IMR-90 (cell line): ENCODE results near the gene NRSN1. TPM values are rescaled to one million over a fixed set of nuclear protein-coding genes. Genes with fewer than 3 reads are reported as not detected.

Experiments used
- ATAC-seq: fragments of 200-7000 bp; cut with Tn5 transposase; 2 replicates; pipeline ENCODE4 v1.9.1; 2020; ENCODE audit warnings: low read depth, mild to moderate bottlenecking, moderate library complexity
- BruUV-seq: library from RNA; stranded (reverse); fragments of 400-500 nt; replicated peaks from 2 replicates; lab custom pipeline; 2021; lab: Mats Ljungman, UMichigan
- CTCF ChIA-PET: fragments of 300-600 bp; formaldehyde crosslinking; extraction: SDS; loops from one replicate; lab custom pipeline; 2021; ENCODE audit warnings: antibody characterized with exemption; lab: Yijun Ruan, JAX
- POLR2A ChIA-PET: fragments of 300-600 bp; sonication (Branson Sonifier 250); formaldehyde crosslinking; loops from one replicate; lab custom pipeline; 2022; ENCODE audit warnings: antibody characterized with exemption; ENCODE audit not compliant: unreplicated experiment; lab: Charles Lee
- DNase-seq: peaks from one replicate; pipeline ENCODE4 v3.0.0; 2013
- H2AFZ ChIP-seq: replicated peaks from 2 replicates; pipeline ENCODE3; 2013; ENCODE audit warnings: low read length, mild to moderate bottlenecking; ENCODE audit not compliant: poor library complexity
- H2AK5ac ChIP-seq: 2 replicates; pipeline ENCODE4 v1.6.1; 2013; ENCODE audit warnings: low read depth, low read length, inconsistent platforms
- H2AK9ac ChIP-seq: replicated peaks from 2 replicates; pipeline ENCODE3; 2013; ENCODE audit warnings: mild to moderate bottlenecking, low read depth, low read length, moderate library complexity; ENCODE audit not compliant: poor library complexity
- H2BK120ac ChIP-seq: 2 replicates; pipeline ENCODE4 v1.6.1; 2013; ENCODE audit warnings: low read depth, low read length, inconsistent platforms
- H2BK15ac ChIP-seq: 3 replicates; pipeline ENCODE4 v1.6.1; 2013; ENCODE audit warnings: low read depth, low read length, inconsistent platforms
- H2BK20ac ChIP-seq: 2 replicates; pipeline ENCODE4 v1.6.1; 2013; ENCODE audit warnings: low read depth, mild to moderate bottlenecking, inconsistent platforms, low read length, moderate library complexity
- H2BK5ac ChIP-seq: 2 replicates; pipeline ENCODE4 v1.6.1; 2013; ENCODE audit warnings: mild to moderate bottlenecking, low read depth, low read length, inconsistent platforms; ENCODE audit not compliant: poor library complexity, severe bottlenecking
- H3K14ac ChIP-seq: replicated peaks from 2 replicates; pipeline ENCODE4 v1.6.1; 2013; ENCODE audit warnings: low read depth, low read length, inconsistent platforms
- H3K18ac ChIP-seq: 2 replicates; pipeline ENCODE4 v1.6.1; 2013; ENCODE audit warnings: low read depth, low read length, control low read depth
- H3K23ac ChIP-seq: 2 replicates; pipeline ENCODE4 v1.6.1; 2013; ENCODE audit warnings: low read depth, low read length, inconsistent platforms
- H3K27ac ChIP-seq: 2 replicates; pipeline ENCODE4 v1.5.1; 2013; ENCODE audit warnings: mild to moderate bottlenecking, control low read depth, low read length; ENCODE audit not compliant: insufficient read depth
- H3K27me3 ChIP-seq: 2 replicates; pipeline ENCODE4 v1.6.1; 2013; ENCODE audit warnings: low read length; ENCODE audit not compliant: control insufficient read depth, insufficient read depth
- H3K36me3 ChIP-seq: 2 replicates; pipeline ENCODE4 v1.6.1; 2013; ENCODE audit warnings: low read length, mixed read lengths; ENCODE audit not compliant: control insufficient read depth, insufficient read depth
- H3K4ac ChIP-seq: 2 replicates; pipeline ENCODE4 v1.6.1; 2013; ENCODE audit warnings: low read depth, low read length, inconsistent platforms
- H3K4me1 ChIP-seq: 2 replicates; pipeline ENCODE4 v1.6.1; 2013; ENCODE audit warnings: low read length, mixed read lengths; ENCODE audit not compliant: control insufficient read depth, insufficient read depth
- H3K4me2 ChIP-seq: 2 replicates; pipeline ENCODE4 v1.6.1; 2013; ENCODE audit warnings: low read depth, mild to moderate bottlenecking, control low read depth, low read length, moderate library complexity
- H3K4me3 ChIP-seq: 2 replicates; pipeline ENCODE4 v1.5.1; 2013; ENCODE audit warnings: low read depth, mild to moderate bottlenecking, control low read depth, low read length, moderate library complexity; ENCODE audit not compliant: insufficient read depth
- H3K56ac ChIP-seq: 2 replicates; pipeline ENCODE4 v1.6.1; 2013; ENCODE audit warnings: low read length, inconsistent platforms; ENCODE audit not compliant: insufficient read depth; ENCODE audit errors: extremely low read depth
- H3K79me1 ChIP-seq, 2 experiments: 2 replicates each; pipeline ENCODE4 v1.6.1; 2013; ENCODE audit warnings: low read length in 2 of 2, inconsistent platforms in 1 of 2, low read depth in 1 of 2
- H3K9ac ChIP-seq: 2 replicates; pipeline ENCODE4 v1.6.1; 2013; ENCODE audit warnings: low read depth, low read length, control low read depth
- H3K9me1 ChIP-seq: 2 replicates; pipeline ENCODE4 v1.6.1; 2013; ENCODE audit warnings: low read length, inconsistent platforms; ENCODE audit not compliant: insufficient read depth
- H3K9me3 ChIP-seq: 2 replicates; pipeline ENCODE4 v1.6.1; 2013; ENCODE audit warnings: low read length; ENCODE audit not compliant: control insufficient read depth, insufficient read depth
- H4K20me1 ChIP-seq: 2 replicates; pipeline ENCODE4 v1.6.1; 2013; ENCODE audit warnings: low read length, inconsistent platforms; ENCODE audit not compliant: insufficient read depth
- H4K5ac ChIP-seq: 2 replicates; pipeline ENCODE4 v1.6.1; 2013; ENCODE audit warnings: mild to moderate bottlenecking, low read depth, low read length, control low read depth
- H4K8ac ChIP-seq, 2 experiments: 2 replicates each; pipeline ENCODE4 v1.6.1; 2013; ENCODE audit warnings: low read depth in 2 of 2, low read length in 2 of 2, control low read depth in 1 of 2, inconsistent platforms in 1 of 2
- H4K91ac ChIP-seq: 2 replicates; pipeline ENCODE4 v1.6.1; 2013; ENCODE audit warnings: low read depth, low read length, inconsistent platforms; ENCODE audit not compliant: insufficient read depth
- CHD1 ChIP-seq: IDR thresholded peaks from 2 replicates; pipeline ENCODE4 v1.6.1; 2012; ENCODE audit warnings: low read depth, low read length, improper control_type of control experiment
- SMC3 ChIP-seq: fragments of 150-350 bp; IDR thresholded peaks from 2 replicates; pipeline ENCODE4 v1.6.1; 2016; ENCODE audit warnings: low read depth, mild to moderate bottlenecking, antibody characterized with exemption, low read length, moderate library complexity
- WGBS, 2 experiments: methylation state at CpG; one replicate each; pipeline versions ENCODE4 v1.1.5 to v1.1.7; 2013; ENCODE audit warnings: missing lambda C conversion rate in 2 of 2; ENCODE audit not compliant: insufficient read length in 1 of 2; ENCODE audit errors: extremely low coverage in 2 of 2; 5-methylcytosine and 5-hydroxymethylcytosine counted together
- dilution Hi-C: fragments of 300-500 bp; cut with HindIII; formaldehyde crosslinking; loops from one replicate; pipeline ENCODE4 v1.14.3; 2018; ENCODE audit warnings: low sequenced_read_pairs; ENCODE audit not compliant: unreplicated experiment
- in situ Hi-C: fragments of 300-500 bp; cut with MboI; formaldehyde crosslinking; loops from 3 replicates; pipeline ENCODE4 v1.14.3; 2019; ENCODE audit warnings: low sequenced_read_pairs, inconsistent platforms, mixed read lengths
- intact Hi-C: fragments of 100-400 bp; cut with micrococcal nuclease; formaldehyde crosslinking; loops from 2 replicates; pipeline ENCODE4 v1.10.0; 2022
- polyA plus RNA-seq, 3 experiments: library from polyadenylated mRNA; depleted of rRNA; stranded (reverse); fragments of >200 nt; gene quantifications; 2 replicates each; pipeline ENCODE4 v1.2.3, GENCODE V29; 2012; ENCODE audit warnings: low replicate concordance in 1 of 3
- total RNA-seq: library from RNA; depleted of rRNA; stranded (reverse); fragments of >200 nt; gene quantifications from 2 replicates; pipeline ENCODE4 v1.2.3, GENCODE V29; 2012

Gene NRSN1
- total and polyA plus RNA-seq, 2 of the 4 experiments (the other 2 are of a cell fraction), result not detected

GRCh38 chr6:24183584-24183983 is 57.6 kb downstream of the NRSN1 start:
- Histone ChIP-seq H4K8ac (no peak overlapping the region), H3K36me3 (no peaks in the 10 kb centered on the region), H3K4me2 (no peak overlapping the region), H2BK15ac (no peak overlapping the region), H4K91ac (no peak overlapping the region), H3K27me3 (no peaks in the 10 kb centered on the region), H3K79me1 (no peaks in the 10 kb centered on the region), H3K27ac (no peak overlapping the region), H3K14ac (no peak overlapping the region), H3K56ac (no peak overlapping the region), H4K20me1 (no peaks in the 10 kb centered on the region), H3K9ac (no peak overlapping the region), H2BK5ac (no peak overlapping the region), H3K18ac (no peak overlapping the region), H2AFZ (no peak overlapping the region), H3K23ac (no peak overlapping the region), H3K9me3 (peaks cover 8% of the 10 kb centered on the region), H3K4ac (no peak overlapping the region), H3K4me3 (no peak overlapping the region), H3K9me1 (no peaks in the 10 kb centered on the region), H2AK5ac (no peak overlapping the region), H2AK9ac (no peak overlapping the region), H3K4me1 (no peaks in the 10 kb centered on the region), H4K5ac (no peak overlapping the region), H2BK120ac (no peak overlapping the region), H2BK20ac (no peak overlapping the region)
- ATAC-seq, result no peak
- intact Hi-C loops (no loop called here), in situ Hi-C loops (no loop called here), dilution Hi-C loops (no loop called here)
- CTCF ChIA-PET, result no interaction called here
- POLR2A ChIA-PET, result no interaction called here
- no TSS peak for BruUV-seq
- WGBS, 2 experiments, result 76% methylated on average over 3 of the region's 10 CpGs; no CpG with 5 or more reads in 1 of the 2 experiments
- DNase-seq, result no peak
- TF ChIP-seq CHD1, result no peak
- TF ChIP-seq SMC3, result no peak
